Bronchial epithelial cell (primary cell): Measurements from ENCODE around the gene GRXCR1. TPM values are rescaled to one million over a fixed set of nuclear protein-coding genes. Genes with fewer than 3 reads are reported as not detected.

Source experiments
- DNase-seq: peaks from one replicate; pipeline ENCODE4 v3.0.0-alpha.2; 2010; ENCODE audit warnings: low read depth
- FAIRE-seq: peaks from 2 replicates; lab custom pipeline; 2011; peaks lifted over from hg19 to GRCh38; lab: Jason Lieb, UNC
- H3K27me3 ChIP-seq: 2 replicates; pipeline ENCODE4 v1.5.1; 2011; ENCODE audit warnings: low read length; ENCODE audit not compliant: control insufficient read depth, insufficient read depth
- H3K36me3 ChIP-seq: 2 replicates; pipeline ENCODE4 v1.5.1; 2011; ENCODE audit warnings: low read length; ENCODE audit not compliant: control insufficient read depth, insufficient read depth
- H3K4me3 ChIP-seq: 2 replicates; pipeline ENCODE4 v1.5.1; 2011; ENCODE audit warnings: mild to moderate bottlenecking, low read depth, low read length, control low read depth
- CTCF ChIP-seq: IDR thresholded peaks from 2 replicates; pipeline ENCODE4 v1.5.1; 2011; ENCODE audit warnings: mild to moderate bottlenecking, moderate library complexity, low read length, control low read depth, inconsistent platforms; ENCODE audit not compliant: insufficient read depth, severe bottlenecking
- total RNA-seq: library from RNA; depleted of rRNA; stranded (reverse); fragments of >200 nt; gene quantifications from 2 replicates; pipeline ENCODE4 v1.2.1, GENCODE V29; 2014

GRXCR1 gene
- not detected in 2 replicates for total RNA-seq

GRCh38 chr4:42892413-42892812, at the start of gene GRXCR1:
TSS of gene GRXCR1 (plus strand) at chr4:42892713. CDS start at chr4:42893267, 554 bp downstream.
- FAIRE-seq (no peak), DNase-seq (no peak)
- no peaks in the 10 kb centered on the region for H3K27me3 ChIP-seq
- no peak for TF ChIP-seq CTCF
- H3K36me3 ChIP-seq, result no peaks in the 10 kb centered on the region
- no peak within 1 kb of the TSS for H3K4me3 ChIP-seq

GRCh38 chr4:42843694-42844093, 48.8 kb upstream of the GRXCR1 start:
- Histone ChIP-seq H3K4me3 (no peak overlapping the region), H3K27me3 (no peaks in the 10 kb centered on the region), H3K36me3 (no peaks in the 10 kb centered on the region)
- DNase-seq (no peak), FAIRE-seq (no peak)
- TF ChIP-seq CTCF, result no peak

- DNase-seq (no peak), FAIRE-seq (no peak)
Measured at GRCh38 chr4:42844422-42845070, 48.0 kb upstream of the GRXCR1 start.

GRCh38 chr4:42845586-42845985, 46.9 kb upstream of the GRXCR1 start:
- no peak overlapping the region for H3K4me3 ChIP-seq
- no peak for TF ChIP-seq CTCF
- no peak for FAIRE-seq
- no peak for DNase-seq
- no peaks in the 10 kb centered on the region for H3K27me3 ChIP-seq
- H3K36me3 ChIP-seq, result no peaks in the 10 kb centered on the region

More at GRCh38 chr4:42844422-42845070, 48.0 kb upstream of the GRXCR1 start:
- H3K36me3 ChIP-seq, result no peaks in the 10 kb centered on the region
- no peaks in the 10 kb centered on the region for H3K27me3 ChIP-seq
- TF ChIP-seq CTCF, result no peak
- no peak overlapping the region for H3K4me3 ChIP-seq

GRCh38 chr4:42855779-42856178, 36.7 kb upstream of the GRXCR1 start:
- no peak for DNase-seq
- no peaks in the 10 kb centered on the region for H3K36me3 ChIP-seq
- H3K4me3 ChIP-seq, result no peak overlapping the region
- no peak for TF ChIP-seq CTCF
- H3K27me3 ChIP-seq, result no peaks in the 10 kb centered on the region
- FAIRE-seq, result peak; percentile 62

- no peaks in the 10 kb centered on the region for H3K27me3 ChIP-seq
- peak; percentile 67 for TF ChIP-seq CTCF
- FAIRE-seq, result no peak
- no peak overlapping the region for H3K4me3 ChIP-seq
- H3K36me3 ChIP-seq, result no peaks in the 10 kb centered on the region
- DNase-seq, result peak; percentile 48
Measured at GRCh38 chr4:42865572-42866189, 26.8 kb upstream of the GRXCR1 start.
